ENCODE data around the gene PARP8. TPM values are rescaled to one million over a fixed set of nuclear protein-coding genes. Genes with fewer than 3 reads are reported as not detected.

PARP8 gene
- total and polyA plus RNA-seq, 9 of the 15 experiments (the other 6 are each of a cell fraction or from before 2014, with no cell fraction given): 0.03 to 0.31 TPM; not detected in 7

DNA sequence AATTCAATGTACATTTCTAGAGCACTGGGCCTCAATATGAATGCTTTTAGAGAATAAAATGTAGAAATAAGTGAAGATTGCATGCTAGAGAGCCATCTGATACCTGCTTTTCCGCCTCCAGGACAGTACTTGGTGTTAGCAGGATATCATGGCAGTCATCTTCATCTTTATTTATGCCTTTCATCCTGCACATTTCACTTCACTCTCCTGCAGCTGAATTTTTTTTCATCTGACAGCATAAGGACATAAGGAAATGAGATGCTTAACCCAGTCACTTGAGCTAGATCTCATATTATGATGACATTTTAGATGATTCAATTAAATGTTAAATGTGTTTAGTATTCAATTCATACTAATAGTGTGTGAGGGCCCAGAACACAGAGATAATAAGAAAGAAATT, 162.6 kb downstream of the PARP8 start (continued):
- TF ChIP-seq, protein P1, sequence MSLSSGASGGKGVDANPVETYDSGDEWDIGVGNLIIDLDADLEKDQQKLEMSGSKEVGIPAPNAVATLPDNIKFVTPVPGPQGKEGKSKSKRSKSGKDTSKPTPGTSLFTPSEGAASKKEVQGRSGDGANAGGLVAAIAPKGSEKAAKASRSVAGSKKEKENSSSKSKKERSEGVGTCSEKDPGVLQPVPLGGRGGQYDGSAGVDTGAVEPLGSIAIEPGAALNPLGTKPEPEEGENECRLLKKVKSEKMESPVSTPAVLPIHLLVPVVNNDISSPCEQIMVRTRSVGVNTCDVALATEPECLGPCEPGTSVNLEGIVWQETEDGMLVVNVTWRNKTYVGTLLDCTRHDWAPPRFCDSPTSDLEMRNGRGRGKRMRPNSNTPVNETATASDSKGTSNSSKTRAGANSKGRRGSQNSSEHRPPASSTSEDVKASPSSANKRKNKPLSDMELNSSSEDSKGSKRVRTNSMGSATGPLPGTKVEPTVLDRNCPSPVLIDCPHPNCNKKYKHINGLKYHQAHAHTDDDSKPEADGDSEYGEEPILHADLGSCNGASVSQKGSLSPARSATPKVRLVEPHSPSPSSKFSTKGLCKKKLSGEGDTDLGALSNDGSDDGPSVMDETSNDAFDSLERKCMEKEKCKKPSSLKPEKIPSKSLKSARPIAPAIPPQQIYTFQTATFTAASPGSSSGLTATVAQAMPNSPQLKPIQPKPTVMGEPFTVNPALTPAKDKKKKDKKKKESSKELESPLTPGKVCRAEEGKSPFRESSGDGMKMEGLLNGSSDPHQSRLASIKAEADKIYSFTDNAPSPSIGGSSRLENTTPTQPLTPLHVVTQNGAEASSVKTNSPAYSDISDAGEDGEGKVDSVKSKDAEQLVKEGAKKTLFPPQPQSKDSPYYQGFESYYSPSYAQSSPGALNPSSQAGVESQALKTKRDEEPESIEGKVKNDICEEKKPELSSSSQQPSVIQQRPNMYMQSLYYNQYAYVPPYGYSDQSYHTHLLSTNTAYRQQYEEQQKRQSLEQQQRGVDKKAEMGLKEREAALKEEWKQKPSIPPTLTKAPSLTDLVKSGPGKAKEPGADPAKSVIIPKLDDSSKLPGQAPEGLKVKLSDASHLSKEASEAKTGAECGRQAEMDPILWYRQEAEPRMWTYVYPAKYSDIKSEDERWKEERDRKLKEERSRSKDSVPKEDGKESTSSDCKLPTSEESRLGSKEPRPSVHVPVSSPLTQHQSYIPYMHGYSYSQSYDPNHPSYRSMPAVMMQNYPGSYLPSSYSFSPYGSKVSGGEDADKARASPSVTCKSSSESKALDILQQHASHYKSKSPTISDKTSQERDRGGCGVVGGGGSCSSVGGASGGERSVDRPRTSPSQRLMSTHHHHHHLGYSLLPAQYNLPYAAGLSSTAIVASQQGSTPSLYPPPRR (CRISPR knock-in tag; IDR thresholded peaks at IDR 0.05; ENCODE audit: borderline replicate concordance): no peak
- no peak for TF ChIP-seq RBM15 (IDR thresholded peaks at IDR 0.05; ENCODE audit: insufficient read depth, low read length)
- no peak for TF ChIP-seq SP2 (IDR thresholded peaks at IDR 0.05; ENCODE audit: extremely low read depth, low read depth, low read length, poor library complexity, severe bottlenecking)
- no peak for TF ChIP-seq TAF1 (IDR thresholded peaks at IDR 0.05; ENCODE audit: control insufficient read depth, extremely low read depth, insufficient read depth, low read length, severe bottlenecking)
- TF ChIP-seq, protein P2, sequence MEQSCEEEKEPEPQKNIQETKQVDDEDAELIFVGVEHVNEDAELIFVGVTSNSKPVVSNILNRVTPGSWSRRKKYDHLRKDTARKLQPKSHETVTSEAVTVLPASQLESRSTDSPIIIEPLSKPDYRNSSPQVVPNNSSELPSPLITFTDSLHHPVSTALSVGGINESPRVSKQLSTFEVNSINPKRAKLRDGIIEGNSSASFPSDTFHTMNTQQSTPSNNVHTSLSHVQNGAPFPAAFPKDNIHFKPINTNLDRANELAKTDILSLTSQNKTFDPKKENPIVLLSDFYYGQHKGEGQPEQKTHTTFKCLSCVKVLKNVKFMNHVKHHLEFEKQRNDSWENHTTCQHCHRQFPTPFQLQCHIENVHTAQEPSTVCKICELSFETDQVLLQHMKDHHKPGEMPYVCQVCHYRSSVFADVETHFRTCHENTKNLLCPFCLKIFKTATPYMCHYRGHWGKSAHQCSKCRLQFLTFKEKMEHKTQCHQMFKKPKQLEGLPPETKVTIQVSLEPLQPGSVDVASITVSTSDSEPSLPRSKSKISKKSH (CRISPR knock-in tag; IDR thresholded peaks at IDR 0.05): no peak
- no peak for TF ChIP-seq PCBP2 (IDR thresholded peaks at IDR 0.05; ENCODE audit: low read depth, low read length, poor library complexity, severe bottlenecking)
- TF ChIP-seq THRAP3 (IDR thresholded peaks at IDR 0.05; ENCODE audit: borderline replicate concordance): no peak
- TF ChIP-seq ZNF282 (CRISPR knock-in tag; IDR thresholded peaks at IDR 0.05): no peak
- no peak for TF ChIP-seq ZNF274 (IDR thresholded peaks at IDR 0.05; ENCODE audit: borderline replicate concordance, low read depth, low read length)
